ENCODE measurements around the gene DHX15. TPM values are rescaled to one million over a fixed set of nuclear protein-coding genes. Genes with fewer than 3 reads are reported as not detected.

Gene DHX15
- total and polyA plus RNA-seq, 9 of the 15 experiments (the other 6 are each of a cell fraction or from before 2014, with no cell fraction given), result 165 to 287 (median 208) TPM

DNA sequence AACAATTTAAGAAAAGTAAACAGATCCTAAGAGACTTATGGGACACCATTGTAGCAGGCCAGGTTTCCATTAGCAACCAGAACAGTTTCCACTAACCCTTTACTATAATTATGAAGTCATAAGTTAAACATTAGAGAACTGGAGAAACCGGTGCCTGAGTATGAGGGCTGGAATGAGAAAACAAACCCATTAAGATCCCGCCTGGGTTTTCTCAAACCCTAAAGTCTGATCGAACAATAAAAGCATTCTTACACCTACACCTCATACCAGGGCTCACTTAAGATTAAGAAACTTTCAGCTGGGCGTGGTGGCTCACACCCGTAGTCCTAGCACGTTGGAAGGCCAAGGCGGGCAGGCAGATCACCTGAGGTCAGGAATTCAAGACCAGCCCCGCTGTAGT lies 13.7 kb upstream of the DHX15 start:
- no peaks in the 10 kb centered on the region for H3K9me1 ChIP-seq (ENCODE audit: control insufficient read depth, insufficient read depth, low read length)
- no peak overlapping the region for H3K4me2 ChIP-seq (ENCODE audit: insufficient read depth, low read length)
- in situ Hi-C loops (cut with MboI) (no loop called here), intact Hi-C loops (cut with micrococcal nuclease) (no loop called here)
- H4K20me1 ChIP-seq (replicated peaks; ENCODE audit: control insufficient read depth, insufficient read depth, low read length), result no peaks in the 10 kb centered on the region
- ChIA-PET POLR2A (interaction anchor here (0.7 to 1.4 kb wide), 2 partner anchors 14 to 702 kb away, joined by 5 to 11 read pairs; partner anchors contain the start of gene DHX15), CTCF (ENCODE audit: low intra/inter-chr PET ratio) (no interaction called here)
- H3K4me3 ChIP-seq, result no peak overlapping the region
- no peak for TF ChIP-seq NRF1 (conservative IDR thresholded peaks at IDR 0.05 in 1 of 2, IDR thresholded peaks at IDR 0.05 in 1 of 2)
- no peak for TF ChIP-seq SETDB1 (IDR thresholded peaks at IDR 0.05; ENCODE audit: low read length)
- no peak for TF ChIP-seq ZNF696 (CRISPR knock-in tag; conservative IDR thresholded peaks at IDR 0.05)
- no peak for TF ChIP-seq DACH1 (IDR thresholded peaks at IDR 0.05; ENCODE audit: partially characterized antibody)
- TF ChIP-seq, protein P1, sequence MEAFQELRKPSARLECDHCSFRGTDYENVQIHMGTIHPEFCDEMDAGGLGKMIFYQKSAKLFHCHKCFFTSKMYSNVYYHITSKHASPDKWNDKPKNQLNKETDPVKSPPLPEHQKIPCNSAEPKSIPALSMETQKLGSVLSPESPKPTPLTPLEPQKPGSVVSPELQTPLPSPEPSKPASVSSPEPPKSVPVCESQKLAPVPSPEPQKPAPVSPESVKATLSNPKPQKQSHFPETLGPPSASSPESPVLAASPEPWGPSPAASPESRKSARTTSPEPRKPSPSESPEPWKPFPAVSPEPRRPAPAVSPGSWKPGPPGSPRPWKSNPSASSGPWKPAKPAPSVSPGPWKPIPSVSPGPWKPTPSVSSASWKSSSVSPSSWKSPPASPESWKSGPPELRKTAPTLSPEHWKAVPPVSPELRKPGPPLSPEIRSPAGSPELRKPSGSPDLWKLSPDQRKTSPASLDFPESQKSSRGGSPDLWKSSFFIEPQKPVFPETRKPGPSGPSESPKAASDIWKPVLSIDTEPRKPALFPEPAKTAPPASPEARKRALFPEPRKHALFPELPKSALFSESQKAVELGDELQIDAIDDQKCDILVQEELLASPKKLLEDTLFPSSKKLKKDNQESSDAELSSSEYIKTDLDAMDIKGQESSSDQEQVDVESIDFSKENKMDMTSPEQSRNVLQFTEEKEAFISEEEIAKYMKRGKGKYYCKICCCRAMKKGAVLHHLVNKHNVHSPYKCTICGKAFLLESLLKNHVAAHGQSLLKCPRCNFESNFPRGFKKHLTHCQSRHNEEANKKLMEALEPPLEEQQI (IDR thresholded peaks at IDR 0.05), result no peak
- no peak for TF ChIP-seq C11orf30 (IDR thresholded peaks at IDR 0.05; ENCODE audit: low read depth)
- no peak for TF ChIP-seq MECOM (CRISPR knock-in tag; IDR thresholded peaks at IDR 0.05)
- TF ChIP-seq CCNT2 (IDR thresholded peaks at IDR 0.05; ENCODE audit: borderline replicate concordance, extremely low read depth, insufficient read length, low read depth, low read length), result no peak
- TF ChIP-seq ZFP30 (CRISPR knock-in tag; IDR thresholded peaks at IDR 0.05; ENCODE audit: borderline replicate concordance), result no peak
- TF ChIP-seq NR2F6 (CRISPR knock-in tag; IDR thresholded peaks at IDR 0.05), result no peak
- TF ChIP-seq ETV1 (tag; conservative IDR thresholded peaks at IDR 0.05; ENCODE audit: low read depth), result no peak
- TF ChIP-seq KAT2B (IDR thresholded peaks at IDR 0.05; ENCODE audit: low read depth, low read length), result no peak
- TF ChIP-seq ZNF717 (CRISPR knock-in tag; IDR thresholded peaks at IDR 0.05), result no peak
- no peak for TF ChIP-seq GATA2 (CRISPR knock-in tag; IDR thresholded peaks at IDR 0.05)
- H2AFZ ChIP-seq (ENCODE audit: low read depth, low read length), result no peak overlapping the region
- BruUV-seq (replicated peaks), result no TSS peak
- peaks cover 25 to 31% of the 10 kb centered on the region in 2 experiments; a peak in 4 of 5 replicates for H3K27me3 ChIP-seq (ENCODE audit: control insufficient read depth in 2 of 2, insufficient read depth in 2 of 2, low read length in 2 of 2)
- ATAC-seq (no peak), DNase-seq (ENCODE audit: extremely low read depth in 1 of 4, low spot score in 3 of 4) (no peak), FAIRE-seq (no peak)
- no peaks in the 10 kb centered on the region for H3K79me2 ChIP-seq (ENCODE audit: control insufficient read depth, insufficient read depth, low read length)
- H3K36me3 ChIP-seq (ENCODE audit: control insufficient read depth, insufficient read depth, low read length), result no peaks in the 10 kb centered on the region
- 1% methylated on average over 8 of the region's 8 CpGs for WGBS (ENCODE audit: insufficient coverage, low coverage, missing lambda C conversion rate)
- peaks cover 3% of the 10 kb centered on the region; the same call in 1 of the 2 replicates for H3K9me3 ChIP-seq (replicated peaks; ENCODE audit: control insufficient read depth, insufficient read depth, low read depth, low read length)
- peaks cover 0 to 4% of the 10 kb centered on the region in 2 experiments; a peak in 1 of 5 replicates for H3K4me1 ChIP-seq (replicated peaks in 1 of 2; ENCODE audit: control insufficient read depth in 2 of 2, insufficient read depth in 2 of 2, low read length in 2 of 2)
- no peak overlapping the region for H3K9ac ChIP-seq (ENCODE audit: insufficient read depth in 1 of 2, low read depth in 2 of 2, low read length in 2 of 2)
- H3K27ac ChIP-seq (ENCODE audit: extremely low read depth, low read depth, low read length), result no peak overlapping the region

All from K562 (cell line).